GM23248 (cell line): Measurements from ENCODE around the gene GJA4.

Experiments
- EZH2 ChIP-seq: fragments of 200-600 bp; sonication (generic); IDR thresholded peaks from 2 replicates; pipeline ENCODE4 v1.6.1; 2018; ENCODE audit warnings: antibody characterized with exemption, mild to moderate bottlenecking; ENCODE audit not compliant: insufficient read depth, poor library complexity, severe bottlenecking
- EZH2phosphoT487 ChIP-seq: fragments of 200-600 bp; sonication (generic); IDR thresholded peaks from 2 replicates; pipeline ENCODE4 v1.6.1; 2018; ENCODE audit warnings: antibody characterized with exemption, moderate library complexity, mild to moderate bottlenecking, low read depth; ENCODE audit not compliant: insufficient read depth

DNA sequence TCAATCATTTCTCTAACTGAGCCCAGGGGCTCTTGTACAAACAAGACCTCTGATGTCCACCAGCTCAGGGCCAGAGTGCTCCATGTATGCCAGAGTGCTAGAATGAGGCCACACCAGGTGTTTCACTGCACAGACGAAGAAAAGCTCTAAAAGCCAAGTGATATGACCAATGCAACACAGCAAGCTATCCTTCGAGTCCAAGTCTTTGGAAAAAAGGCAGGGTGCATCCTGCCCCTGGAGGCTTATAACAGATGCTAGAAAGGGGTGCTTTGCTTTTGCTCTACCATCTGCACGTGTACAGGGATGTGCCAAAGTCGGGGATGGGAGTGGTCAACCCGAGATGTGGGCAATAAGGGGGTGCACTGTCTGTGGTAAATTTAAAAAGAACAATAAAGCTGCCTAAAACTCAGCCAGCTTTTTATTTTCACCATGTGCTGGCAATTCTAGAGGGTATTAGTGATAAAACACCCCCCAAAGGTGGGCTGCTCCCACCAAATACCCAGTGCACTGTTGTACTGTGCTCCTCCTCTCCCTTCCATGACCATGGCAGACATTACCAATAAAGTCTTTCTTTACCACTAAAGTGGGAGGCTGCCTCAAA lies 34.6 kb downstream of the GJA4 start:
- no peak for TF ChIP-seq EZH2
- no peak for TF ChIP-seq EZH2phosphoT487
